Kidney tubule cell (primary cell): Measurements from ENCODE around the gene DNMT3A.
A peak's percentile ranks its signal among the peaks of the same experiment; 100 is the strongest.

Experiments
- DNase-seq: peaks from one replicate; pipeline ENCODE4 v3.0.0-alpha.2; 2018; ENCODE audit warnings: low spot score

The DNMT3A gene

GRCh38 chr2:25202275-25202674 lies 139.4 kb downstream of the DNMT3A start:
- DNase-seq = no peak

DNA sequence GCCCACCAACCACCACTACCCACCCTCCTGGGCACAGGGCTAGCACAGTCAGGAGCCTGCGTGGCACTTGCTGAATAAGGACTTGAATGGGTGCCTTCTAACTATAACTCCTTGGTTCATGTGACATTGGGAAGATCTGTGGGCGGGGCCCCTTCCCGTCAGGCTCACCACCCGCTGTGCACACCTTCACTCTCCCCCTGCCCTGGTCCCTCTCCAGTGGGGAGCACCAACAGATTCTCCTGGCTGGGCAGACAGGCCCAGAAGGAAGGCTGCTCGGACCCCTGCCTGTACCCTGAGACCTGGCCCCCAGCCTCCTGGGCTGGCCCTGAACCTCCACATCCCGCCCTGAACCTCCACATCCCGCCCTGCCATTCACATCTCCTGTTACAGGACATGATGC lies 139.9 kb downstream of the DNMT3A start:
- DNase-seq = no peak

DNA sequence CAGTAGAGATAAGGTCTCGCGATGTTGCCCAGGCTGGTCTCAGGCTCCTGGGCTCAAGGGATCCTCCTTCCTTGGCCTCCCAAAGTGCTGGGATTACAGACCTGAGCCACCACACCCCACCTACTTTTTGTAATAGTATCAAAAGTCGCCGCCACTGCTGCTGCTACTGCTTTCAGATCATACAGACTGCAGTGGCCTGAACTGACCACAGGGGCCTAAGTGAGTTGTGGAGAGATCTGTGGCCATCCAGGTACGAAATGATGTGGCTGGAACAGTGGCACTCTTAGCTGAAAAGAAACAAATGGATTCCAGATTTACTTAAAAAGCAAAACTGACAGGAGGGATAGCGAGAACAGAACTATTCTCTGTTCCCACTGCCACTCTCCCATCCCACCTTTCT lies 140.5 kb downstream of the DNMT3A start:
- peak; percentile 27 for DNase-seq

GRCh38 chr2:25198576-25198975 lies 143.1 kb downstream of the DNMT3A start:
- no peak for DNase-seq

GRCh38 chr2:25198209-25198525 lies 143.6 kb downstream of the DNMT3A start:
- no peak for DNase-seq

DNA sequence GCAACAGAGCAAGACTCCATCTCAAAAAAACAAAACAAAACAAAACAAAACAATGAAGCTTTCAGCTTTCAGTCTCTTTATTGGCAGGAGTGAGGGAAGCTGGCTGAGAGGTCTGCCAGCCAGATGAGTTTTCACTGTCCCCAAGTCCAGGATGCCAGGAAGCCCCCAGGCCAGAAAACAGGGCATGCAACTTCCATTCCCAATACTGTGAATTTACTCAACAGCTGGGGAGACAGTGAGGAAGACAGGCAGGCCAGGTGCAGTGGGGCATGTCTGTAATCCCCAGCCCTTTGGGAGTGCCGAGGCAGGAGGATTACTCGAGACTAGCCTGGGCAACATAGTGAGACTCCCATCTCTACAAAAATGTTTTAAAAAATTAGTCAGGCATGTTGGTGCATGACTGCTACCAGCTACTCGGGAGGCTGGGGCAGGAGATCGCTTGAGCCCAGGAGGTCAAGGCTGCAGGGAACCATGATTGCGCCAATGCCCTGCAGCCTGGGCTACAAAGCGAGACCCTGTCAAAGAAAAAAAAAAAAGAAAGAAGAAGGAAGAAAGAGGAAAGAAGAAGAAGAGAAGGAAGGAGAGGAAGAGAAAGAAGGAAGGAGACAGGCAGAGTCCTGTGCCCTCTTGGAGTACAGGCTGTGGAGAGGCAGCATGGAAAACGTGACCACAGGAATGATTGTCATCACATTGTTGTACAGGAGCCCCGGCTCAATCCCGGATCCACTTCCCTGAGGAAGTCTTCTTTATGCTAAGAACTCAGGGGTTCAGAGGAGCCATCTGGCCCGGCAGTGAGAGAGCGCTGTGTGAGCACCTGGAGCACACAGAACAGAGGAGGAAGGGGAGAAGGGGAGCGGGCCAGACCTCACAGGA lies 144.2 kb downstream of the DNMT3A start:
- peak; percentile 12 for DNase-seq

GRCh38 chr2:25194576-25195122 lies 147.1 kb downstream of the DNMT3A start:
- DNase-seq = no peak

- no peak for DNase-seq
Measured at GRCh38 chr2:25190536-25190935, 151.2 kb downstream of the DNMT3A start.

DNA sequence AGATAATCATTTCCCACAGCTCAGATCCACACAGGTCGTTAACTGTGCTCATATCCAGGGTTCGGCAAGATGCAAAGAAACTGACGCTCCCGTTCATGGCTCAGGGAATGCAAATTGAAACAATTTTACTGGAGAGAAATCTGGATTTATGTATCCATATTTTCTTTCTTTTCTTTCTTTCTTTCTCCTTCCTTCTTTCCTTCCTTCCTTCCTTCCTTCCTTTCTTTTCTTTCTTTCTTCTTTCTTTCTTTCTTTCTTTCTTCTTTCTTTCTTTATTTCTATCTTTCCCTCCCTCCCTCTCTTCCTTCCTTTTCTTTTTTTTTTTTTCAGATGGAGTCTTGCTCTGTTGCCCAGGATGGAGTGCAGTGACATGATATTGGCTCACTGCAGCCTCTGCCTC lies 153.3 kb downstream of the DNMT3A start:
- no peak for DNase-seq

GRCh38 chr2:25187729-25188350 lies 153.9 kb downstream of the DNMT3A start:
- no peak for DNase-seq

DNA sequence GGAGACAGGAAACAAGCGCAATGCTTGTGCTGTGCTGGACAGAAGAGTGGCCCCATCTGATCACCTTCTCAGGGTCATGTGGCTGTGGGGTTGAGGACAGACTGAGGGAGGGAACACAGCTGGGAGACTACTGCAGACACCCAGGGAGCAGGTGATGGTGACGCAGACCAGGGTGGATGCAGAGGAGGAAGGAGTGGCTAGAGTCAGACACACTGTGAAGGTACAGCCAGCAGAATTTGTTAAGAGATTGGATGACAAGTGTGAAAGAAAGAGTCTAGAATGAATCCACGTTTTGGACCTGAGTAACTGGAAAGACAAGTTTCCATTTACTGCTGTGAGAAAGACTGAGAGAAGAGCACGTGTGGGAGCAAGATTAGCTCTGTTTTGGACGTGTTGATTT lies 157.5 kb downstream of the DNMT3A start:
- no peak for DNase-seq

DNA sequence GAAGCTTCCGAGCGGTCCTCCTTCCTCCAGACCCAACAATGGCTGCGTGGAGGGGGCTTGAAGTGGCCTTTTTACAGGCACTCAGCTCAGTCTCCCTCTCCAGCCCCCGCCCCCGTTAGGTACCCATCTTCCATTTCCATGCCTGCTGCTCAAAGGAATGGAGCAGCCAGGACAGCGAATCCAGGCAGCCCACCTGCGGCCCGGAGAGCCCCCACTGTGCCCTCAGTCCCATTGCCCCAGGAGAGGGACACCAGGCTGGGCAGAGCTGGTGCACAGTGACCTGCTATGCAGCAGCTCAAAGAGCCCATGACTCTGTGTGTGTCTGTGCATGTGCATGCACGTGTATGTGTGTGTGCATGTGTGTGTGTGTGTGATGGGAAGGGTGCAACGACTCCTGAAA lies 162.7 kb downstream of the DNMT3A start:
- DNase-seq = no peak
